GM12873 (cell line): ENCODE data around the gene HIRIP3.

Source experiments
- TF ChIP-seq, protein P1 (sequence below): IDR thresholded peaks from 2 replicates; pipeline ENCODE4 v1.5.1; 2012; ENCODE audit warnings: low read depth, mild to moderate bottlenecking, moderate library complexity, low read length, control low read depth; ENCODE audit not compliant: insufficient read depth; ENCODE audit errors: missing control alignments

The HIRIP3 gene

GRCh38 chr16:30023586-30023985 is 28.2 kb upstream of the HIRIP3 start:
- TF ChIP-seq, protein P1, sequence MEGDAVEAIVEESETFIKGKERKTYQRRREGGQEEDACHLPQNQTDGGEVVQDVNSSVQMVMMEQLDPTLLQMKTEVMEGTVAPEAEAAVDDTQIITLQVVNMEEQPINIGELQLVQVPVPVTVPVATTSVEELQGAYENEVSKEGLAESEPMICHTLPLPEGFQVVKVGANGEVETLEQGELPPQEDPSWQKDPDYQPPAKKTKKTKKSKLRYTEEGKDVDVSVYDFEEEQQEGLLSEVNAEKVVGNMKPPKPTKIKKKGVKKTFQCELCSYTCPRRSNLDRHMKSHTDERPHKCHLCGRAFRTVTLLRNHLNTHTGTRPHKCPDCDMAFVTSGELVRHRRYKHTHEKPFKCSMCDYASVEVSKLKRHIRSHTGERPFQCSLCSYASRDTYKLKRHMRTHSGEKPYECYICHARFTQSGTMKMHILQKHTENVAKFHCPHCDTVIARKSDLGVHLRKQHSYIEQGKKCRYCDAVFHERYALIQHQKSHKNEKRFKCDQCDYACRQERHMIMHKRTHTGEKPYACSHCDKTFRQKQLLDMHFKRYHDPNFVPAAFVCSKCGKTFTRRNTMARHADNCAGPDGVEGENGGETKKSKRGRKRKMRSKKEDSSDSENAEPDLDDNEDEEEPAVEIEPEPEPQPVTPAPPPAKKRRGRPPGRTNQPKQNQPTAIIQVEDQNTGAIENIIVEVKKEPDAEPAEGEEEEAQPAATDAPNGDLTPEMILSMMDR, result no peak

DNA sequence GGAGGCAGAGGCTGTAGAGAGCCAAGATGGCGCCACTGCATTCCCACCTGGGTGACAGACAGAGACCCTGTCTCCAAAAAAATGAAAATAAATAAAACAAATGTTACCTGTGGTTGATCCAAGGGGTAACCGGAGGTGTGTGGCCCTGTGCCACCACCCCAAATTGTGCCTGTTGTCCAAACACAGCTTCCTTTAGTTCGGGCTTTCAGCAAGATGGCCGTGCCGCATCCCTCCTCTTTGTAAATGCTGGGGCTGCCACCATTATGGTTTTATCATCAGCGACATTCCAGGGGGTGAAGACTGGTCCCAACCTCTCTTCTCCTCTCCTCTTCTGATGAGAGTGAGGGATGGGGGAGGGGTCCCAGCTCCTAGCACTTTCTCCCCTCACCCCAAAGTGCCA is 27.5 kb upstream of the HIRIP3 start, which contains the start of gene C16orf92:
Gene C16orf92, plus strand, starts transcription at position 312 of the 400 bp plus-strand sequence. CDS start 143 bp downstream, outside the sequence.
- TF ChIP-seq, protein P1, result no peak

- TF ChIP-seq, protein P1, result no peak
These were observed 23.3 kb upstream of the HIRIP3 start for GRCh38 chr16:30018731-30019158.

DNA sequence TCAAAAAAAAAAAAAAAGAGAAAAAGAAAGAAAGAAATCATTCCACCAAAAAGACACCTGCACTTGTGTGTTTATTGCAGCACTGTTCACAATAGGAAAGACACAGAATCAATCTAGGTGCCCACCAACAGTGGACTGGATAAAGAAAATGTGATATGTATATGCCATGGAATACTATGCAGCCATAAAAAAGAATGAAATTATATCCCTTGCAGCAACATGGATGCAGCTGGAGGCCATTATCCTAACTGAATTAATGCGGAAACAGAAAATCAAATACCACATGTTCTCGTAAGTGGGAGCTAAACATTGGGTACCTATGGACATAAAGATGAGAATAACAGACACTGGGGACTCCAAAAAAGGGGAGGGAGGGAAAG is 21.9 kb upstream of the HIRIP3 start:
- TF ChIP-seq, protein P1, result no peak

GRCh38 chr16:30016555-30017276 is 21.3 kb upstream of the HIRIP3 start:
- TF ChIP-seq, protein P1, result no peak

DNA sequence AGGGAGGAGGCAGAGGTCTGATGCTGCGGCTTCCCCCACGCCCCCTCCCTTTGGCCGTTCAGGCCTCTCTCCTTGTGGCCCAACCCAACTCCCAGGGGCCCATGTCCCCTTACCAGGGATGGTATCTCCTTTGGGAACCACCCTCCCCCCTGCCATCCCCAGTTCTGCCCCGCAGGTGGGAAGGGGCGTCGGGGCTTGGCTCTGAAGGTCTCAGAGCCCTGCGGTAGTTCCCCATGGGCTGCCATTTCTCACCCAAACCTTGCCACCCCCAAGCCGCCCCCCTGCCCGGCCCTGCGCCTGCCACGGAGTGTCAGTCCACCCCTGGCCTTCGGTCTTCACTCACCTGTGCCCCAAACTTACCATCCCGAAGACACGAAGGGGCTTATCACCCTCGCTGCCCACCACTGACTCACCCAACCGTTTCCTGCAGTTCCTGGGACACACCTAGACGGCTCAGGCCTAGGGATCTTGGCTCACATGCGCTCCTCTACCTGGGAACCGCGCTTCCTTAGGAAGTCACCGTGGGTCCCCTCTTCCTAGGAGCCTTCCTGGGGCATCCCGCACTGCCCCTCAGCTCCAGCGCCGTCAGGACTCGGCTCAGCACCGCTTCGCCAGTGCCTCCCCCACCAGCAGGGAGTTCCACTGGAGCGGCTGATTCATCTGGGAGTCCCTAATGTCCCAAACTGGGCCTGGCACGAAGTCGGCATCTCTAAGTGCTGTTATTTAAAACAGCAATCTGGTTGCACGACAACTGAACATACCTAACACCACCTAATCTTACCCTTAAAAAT is 16.5 kb upstream of the HIRIP3 start:
- TF ChIP-seq, protein P1, result no peak
